HUES48 (cell line): ENCODE data around the gene ALOX5.
"Not testable (repeated sequence)": the region's sequence is repeated elsewhere in the genome, so short reads cannot be mapped to it uniquely, and the experiment has no call there.

Source experiments
- H3K27ac ChIP-seq: one replicate; pipeline ENCODE4 v1.7.0; 2013; ENCODE audit warnings: low read depth, low read length, inconsistent platforms
- H3K27me3 ChIP-seq: 2 replicates; pipeline ENCODE4 v1.6.1; 2013; ENCODE audit warnings: mild to moderate bottlenecking, low read length; ENCODE audit not compliant: control insufficient read depth, insufficient read depth
- H3K36me3 ChIP-seq: 2 replicates; pipeline ENCODE4 v1.6.1; 2013; ENCODE audit warnings: low read length; ENCODE audit not compliant: control insufficient read depth, insufficient read depth
- H3K4me1 ChIP-seq: 2 replicates; pipeline ENCODE4 v1.6.1; 2013; ENCODE audit warnings: mild to moderate bottlenecking, low read length; ENCODE audit not compliant: control insufficient read depth, insufficient read depth
- H3K4me3 ChIP-seq: 2 replicates; pipeline ENCODE4 v1.5.1; 2013; ENCODE audit warnings: mild to moderate bottlenecking, low read depth, low read length
- H3K9ac ChIP-seq: 2 replicates; pipeline ENCODE4 v1.6.1; 2013; ENCODE audit warnings: mild to moderate bottlenecking, low read depth, low read length, moderate library complexity
- H3K9me3 ChIP-seq: 2 replicates; pipeline ENCODE4 v1.6.1; 2013; ENCODE audit warnings: low read length; ENCODE audit not compliant: control insufficient read depth, insufficient read depth

ALOX5 gene

GRCh38 chr10:45355494-45355893 is 18.5 kb upstream of the ALOX5 start:
- no peak overlapping the region for H3K4me3 ChIP-seq
- H3K9ac ChIP-seq = no peak overlapping the region
- H3K27ac ChIP-seq = no peak overlapping the region
- 0 out of 2 replicates have a peak, but pooled peaks cover 3% of the 10 kb centered on the region for H3K4me1 ChIP-seq
- no peaks in the 10 kb centered on the region for H3K27me3 ChIP-seq
- H3K9me3 ChIP-seq = 0 out of 2 replicates have a peak, but pooled peaks cover 4% of the 10 kb centered on the region
- H3K36me3 ChIP-seq = no peaks in the 10 kb centered on the region

- H3K9me3 ChIP-seq, H3K4me3 ChIP-seq, H3K36me3 ChIP-seq, H3K27ac ChIP-seq, H3K27me3 ChIP-seq, H3K9ac ChIP-seq, H3K4me1 ChIP-seq: not testable (repeated sequence)
Observed at GRCh38 chr10:45358961-45359360, 15.1 kb upstream of the ALOX5 start.

DNA sequence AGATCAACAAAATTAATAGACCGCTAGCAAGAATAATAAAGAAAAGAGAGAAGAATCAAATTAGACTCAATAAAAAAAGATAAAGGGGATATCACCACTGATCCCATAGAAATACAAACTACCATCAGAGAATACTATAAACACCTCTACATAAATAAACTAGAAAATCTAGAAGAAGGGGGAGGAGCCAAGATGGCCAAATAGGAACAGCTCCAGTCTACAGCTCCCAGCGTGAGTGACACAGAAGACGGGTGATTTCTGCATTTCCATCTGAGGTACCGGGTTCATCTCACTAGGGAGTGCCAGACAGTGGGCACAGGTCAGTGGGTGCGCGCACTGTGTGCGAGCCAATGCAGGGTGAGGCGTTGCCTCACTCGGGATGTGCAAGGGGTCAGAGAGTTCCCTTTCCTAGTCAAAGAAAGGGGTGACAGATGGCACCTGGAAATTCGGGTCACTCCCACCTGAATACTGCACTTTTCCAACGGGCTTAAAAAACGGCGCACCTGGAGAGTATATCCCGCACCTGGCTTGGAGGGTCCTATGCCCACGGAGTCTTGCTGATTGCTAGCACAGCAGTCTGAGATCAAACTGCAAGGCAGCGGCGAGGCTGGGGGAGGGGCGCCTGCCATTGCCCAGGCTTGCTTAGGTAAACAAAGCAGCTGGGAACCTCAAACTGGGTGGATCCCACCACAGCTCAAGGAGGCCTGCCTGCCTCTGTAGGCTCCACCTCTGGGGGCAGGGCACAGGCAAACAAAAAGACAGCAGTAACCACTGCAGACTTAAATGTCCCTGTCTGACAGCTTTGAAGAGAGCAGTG is 11.8 kb upstream of the ALOX5 start:
- H3K27me3 ChIP-seq, H3K36me3 ChIP-seq, H3K27ac ChIP-seq, H3K4me1 ChIP-seq, H3K9me3 ChIP-seq, H3K9ac ChIP-seq: not testable (repeated sequence)
- peak overlapping the region; percentile 61 for H3K4me3 ChIP-seq

DNA sequence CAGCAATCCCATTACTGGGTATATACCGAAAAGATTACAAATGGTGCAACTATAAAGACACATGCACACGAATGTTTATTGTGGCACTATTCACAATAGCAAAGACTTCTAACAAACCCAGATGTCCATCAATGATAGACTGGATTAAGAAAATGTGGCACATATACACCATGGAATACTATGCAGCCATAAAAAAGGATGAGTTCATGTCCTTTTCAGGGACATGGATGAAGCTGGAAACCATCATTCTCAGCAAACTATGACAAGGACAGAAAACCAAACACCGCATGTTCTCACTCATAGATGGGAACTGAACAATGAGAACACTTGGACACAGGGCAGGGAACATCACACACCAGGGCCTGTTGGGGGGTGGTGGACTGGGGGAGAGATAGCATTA is 6.4 kb upstream of the ALOX5 start:
- peaks cover 25% of the 10 kb centered on the region for H3K27me3 ChIP-seq
- not testable (repeated sequence) for H3K4me3 ChIP-seq, H3K4me1 ChIP-seq, H3K36me3 ChIP-seq, H3K9me3 ChIP-seq, H3K9ac ChIP-seq, H3K27ac ChIP-seq

- no peaks in the 10 kb centered on the region for H3K4me1 ChIP-seq
- H3K9me3 ChIP-seq = no peaks in the 10 kb centered on the region
- H3K27me3 ChIP-seq = peaks cover 31% of the 10 kb centered on the region
- no peak overlapping the region for H3K9ac ChIP-seq
- no peak overlapping the region for H3K4me3 ChIP-seq
- H3K27ac ChIP-seq = no peak overlapping the region
- H3K36me3 ChIP-seq = no peaks in the 10 kb centered on the region
Observed at GRCh38 chr10:45368181-45368580, 5.8 kb upstream of the ALOX5 start.

DNA sequence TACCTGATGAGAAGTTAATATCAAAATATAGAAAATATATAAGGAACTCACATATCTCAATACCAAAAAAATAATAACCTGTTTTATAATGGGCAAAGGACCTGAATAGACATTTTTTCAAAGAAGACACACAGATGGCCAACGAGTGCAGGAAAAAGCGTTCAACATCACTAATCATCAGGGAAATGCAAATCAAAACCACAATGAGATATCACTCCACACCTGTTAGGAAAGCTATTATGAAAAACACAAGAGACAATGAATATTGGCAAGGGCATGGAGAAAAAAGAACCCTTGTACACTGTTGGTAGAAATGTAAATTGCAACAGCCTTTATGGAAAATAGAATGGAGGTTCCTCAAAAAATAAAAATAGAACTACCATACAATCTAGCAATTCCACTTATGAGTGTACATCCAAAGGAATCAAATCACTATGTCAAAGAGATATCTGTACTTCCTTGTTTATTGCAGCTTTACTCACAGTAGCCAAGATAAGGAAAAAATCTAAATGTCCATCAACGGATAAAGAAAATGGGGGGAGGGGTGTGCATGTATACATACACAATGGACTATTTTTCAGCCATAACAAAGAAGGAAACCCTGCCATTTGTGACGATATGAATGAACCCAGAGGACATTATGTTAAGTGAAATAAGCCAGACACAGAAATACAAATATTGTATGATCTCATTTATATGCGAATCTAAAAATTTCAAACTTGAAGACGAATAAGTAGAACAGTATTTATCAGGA is 3.6 kb upstream of the ALOX5 start:
- no peaks in the 10 kb centered on the region for H3K9me3 ChIP-seq
- no peak overlapping the region for H3K9ac ChIP-seq
- peaks cover 51% of the 10 kb centered on the region for H3K27me3 ChIP-seq
- H3K4me1 ChIP-seq = 0 out of 2 replicates have a peak, but pooled peaks cover 3% of the 10 kb centered on the region
- no peak overlapping the region for H3K4me3 ChIP-seq
- no peak overlapping the region for H3K27ac ChIP-seq
- no peaks in the 10 kb centered on the region for H3K36me3 ChIP-seq

DNA sequence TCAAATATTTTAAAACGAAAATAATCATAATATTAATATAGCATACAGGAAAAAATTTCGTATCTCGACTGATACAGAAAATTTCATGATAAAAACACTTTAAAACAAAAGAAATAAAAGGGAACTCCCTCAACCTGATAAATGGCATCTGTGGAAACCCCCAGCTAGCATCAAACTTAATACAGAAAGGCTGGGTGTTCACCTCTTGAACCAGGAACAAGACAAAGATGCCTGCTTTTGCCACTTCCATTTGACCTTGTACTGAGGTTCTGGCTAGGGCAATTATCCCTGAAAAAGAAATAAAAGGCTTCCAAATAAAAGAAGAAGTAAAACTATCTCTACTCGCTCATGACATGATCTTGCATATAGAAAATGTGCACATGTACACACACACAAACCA is 2.5 kb upstream of the ALOX5 start:
- H3K27me3 ChIP-seq = peaks cover 61% of the 10 kb centered on the region
- H3K4me1 ChIP-seq = peaks cover 6% of the 10 kb centered on the region; the same call in 1 of the 2 replicates
- no peak overlapping the region for H3K27ac ChIP-seq
- H3K9ac ChIP-seq = no peak overlapping the region
- no peaks in the 10 kb centered on the region for H3K36me3 ChIP-seq
- H3K9me3 ChIP-seq = no peaks in the 10 kb centered on the region
- no peak overlapping the region for H3K4me3 ChIP-seq

GRCh38 chr10:45372251-45372951 is 1.6 kb upstream of the ALOX5 start:
- Histone ChIP-seq H3K9me3 (no peaks in the 10 kb centered on the region), H3K4me3 (peak overlapping the region; percentile 67; the same call in 1 of the 2 replicates), H3K36me3 (no peaks in the 10 kb centered on the region), H3K9ac (no peak overlapping the region), H3K4me1 (peaks cover 7% of the 10 kb centered on the region; the same call in 1 of the 2 replicates), H3K27ac (no peak overlapping the region), H3K27me3 (peaks cover 61% of the 10 kb centered on the region)

- Histone ChIP-seq H3K9me3 (no peaks in the 10 kb centered on the region), H3K9ac (no peak overlapping the region), H3K36me3 (no peaks in the 10 kb centered on the region), H3K27me3 (peaks cover 61% of the 10 kb centered on the region), H3K4me3 (peak overlapping the region; percentile 67), H3K27ac (no peak overlapping the region), H3K4me1 (peaks cover 7% of the 10 kb centered on the region; the same call in 1 of the 2 replicates)
Observed at GRCh38 chr10:45373003-45373575, 927 bp upstream of the ALOX5 start.

- peaks cover 61% of the 10 kb centered on the region for H3K27me3 ChIP-seq
- H3K9me3 ChIP-seq = no peaks in the 10 kb centered on the region
- no peak overlapping the region for H3K27ac ChIP-seq
- no peaks in the 10 kb centered on the region for H3K36me3 ChIP-seq
- no peak overlapping the region for H3K9ac ChIP-seq
- H3K4me3 ChIP-seq = peak overlapping the region; percentile 68
- H3K4me1 ChIP-seq = peaks cover 7% of the 10 kb centered on the region; the same call in 1 of the 2 replicates
Observed at GRCh38 chr10:45374350-45375052, 485 bp downstream of the ALOX5 start.
